ENCODE data around the gene MAN1A1. TPM values are rescaled to one million over a fixed set of nuclear protein-coding genes. Genes with fewer than 3 reads are reported as not detected.

MAN1A1 gene
- polyA plus RNA-seq, 1 experiment, result 27.5 TPM

- no peak for DNase-seq (ENCODE audit: low read depth, low spot score)
- no peak overlapping the region for H3K27ac ChIP-seq (ENCODE audit: low read depth, low read length)
- H3K9me3 ChIP-seq (ENCODE audit: control insufficient read depth, insufficient read depth, low read length), result no peaks in the 10 kb centered on the region
- no peak for TF ChIP-seq CTCF (IDR thresholded peaks at IDR 0.05; ENCODE audit: low read depth, low read length)
- ChIA-PET CTCF (no interaction called here), POLR2A (no interaction called here)
- no peak overlapping the region for H3K4me3 ChIP-seq (ENCODE audit: low read depth, low read length)
- H3K27me3 ChIP-seq (ENCODE audit: control insufficient read depth, insufficient read depth, low read length), result no peaks in the 10 kb centered on the region
Measured at GRCh38 chr6:119323478-119323877, 26.1 kb downstream of the MAN1A1 start.

- POLR2A ChIA-PET, result no interaction called here
- Histone ChIP-seq H3K9me3 (ENCODE audit: control insufficient read depth, insufficient read depth, low read length) (no peaks in the 10 kb centered on the region), H3K27ac (ENCODE audit: low read depth, low read length) (no peak overlapping the region), H3K4me3 (ENCODE audit: low read depth, low read length) (no peak overlapping the region), H3K27me3 (ENCODE audit: control insufficient read depth, insufficient read depth, low read length) (no peaks in the 10 kb centered on the region)
- no peak for TF ChIP-seq CTCF (IDR thresholded peaks at IDR 0.05; ENCODE audit: low read depth, low read length)
- DNase-seq (ENCODE audit: low read depth, low spot score), result no peak
- CTCF ChIA-PET, result no interaction called here
Measured at GRCh38 chr6:119322715-119323350, 26.7 kb downstream of the MAN1A1 start.

- no peak for DNase-seq (ENCODE audit: low read depth, low spot score)
- no peak for TF ChIP-seq CTCF (IDR thresholded peaks at IDR 0.05; ENCODE audit: low read depth, low read length)
- no peaks in the 10 kb centered on the region for H3K27me3 ChIP-seq (ENCODE audit: control insufficient read depth, insufficient read depth, low read length)
- POLR2A ChIA-PET, result no interaction called here
- no peak overlapping the region for H3K4me3 ChIP-seq (ENCODE audit: low read depth, low read length)
- H3K27ac ChIP-seq (ENCODE audit: low read depth, low read length), result no peak overlapping the region
- CTCF ChIA-PET, result no interaction called here
- no peaks in the 10 kb centered on the region for H3K9me3 ChIP-seq (ENCODE audit: control insufficient read depth, insufficient read depth, low read length)
Measured at GRCh38 chr6:119322034-119322433, 27.5 kb downstream of the MAN1A1 start.

- POLR2A ChIA-PET, result no interaction called here
- CTCF ChIA-PET, result interaction anchor here (1.6 kb wide), 1 partner anchor 190 kb away, joined by 6 read pairs; no protein-coding TSS in a partner anchor
Measured at GRCh38 chr6:119319694-119320093, 29.9 kb downstream of the MAN1A1 start.

More at GRCh38 chr6:119319694-119320093, 29.9 kb downstream of the MAN1A1 start:
- no peak for DNase-seq (ENCODE audit: low read depth, low spot score)
- Histone ChIP-seq H3K4me3 (ENCODE audit: low read depth, low read length) (no peak overlapping the region), H3K9me3 (ENCODE audit: control insufficient read depth, insufficient read depth, low read length) (no peaks in the 10 kb centered on the region), H3K27ac (ENCODE audit: low read depth, low read length) (no peak overlapping the region), H3K27me3 (ENCODE audit: control insufficient read depth, insufficient read depth, low read length) (no peaks in the 10 kb centered on the region)
- TF ChIP-seq CTCF (IDR thresholded peaks at IDR 0.05; ENCODE audit: low read depth, low read length), result no peak
